ENCODE results near the gene CEACAM4. TPM values are rescaled to one million over a fixed set of nuclear protein-coding genes. Genes with fewer than 3 reads are reported as not detected.

CEACAM4 gene
- total RNA-seq, 1 donor from 2014 or later: not detected

GRCh38 chr19:41624515-41624914, 2.4 kb downstream of the CEACAM4 start:
- Mint-ChIP-seq H3K4me1 (ENCODE audit: low read depth) (no peaks in the 10 kb centered on the region), H3K9me3 (ENCODE audit: low read depth) (no peaks in the 10 kb centered on the region), H3K27ac (ENCODE audit: unreplicated experiment) (no peak overlapping the region), H3K4me3 (ENCODE audit: unreplicated experiment) (no peak overlapping the region), H3K36me3 (ENCODE audit: low read depth) (no peaks in the 10 kb centered on the region), H3K27me3 (ENCODE audit: low read depth) (peaks cover 18% of the 10 kb centered on the region)
- TF ChIP-seq CTCF (IDR thresholded peaks at IDR 0.05): no peak
- no peak for DNase-seq (ENCODE audit: low spot score)

- DNase-seq (ENCODE audit: low spot score): no peak
- Mint-ChIP-seq H3K27ac (ENCODE audit: unreplicated experiment) (no peak overlapping the region), H3K4me1 (ENCODE audit: low read depth) (no peaks in the 10 kb centered on the region), H3K27me3 (ENCODE audit: low read depth) (peaks cover 18% of the 10 kb centered on the region), H3K4me3 (ENCODE audit: unreplicated experiment) (no peak overlapping the region), H3K36me3 (ENCODE audit: low read depth) (no peaks in the 10 kb centered on the region), H3K9me3 (ENCODE audit: low read depth) (no peaks in the 10 kb centered on the region)
- no peak for TF ChIP-seq CTCF (IDR thresholded peaks at IDR 0.05)
Observed at GRCh38 chr19:41623360-41623759, 3.5 kb downstream of the CEACAM4 start.

GRCh38 chr19:41621654-41622053, 5.2 kb downstream of the CEACAM4 start:
- no peak overlapping the region for H3K27ac Mint-ChIP-seq (ENCODE audit: unreplicated experiment)
- no peak for TF ChIP-seq CTCF (IDR thresholded peaks at IDR 0.05)
- no peak for DNase-seq (ENCODE audit: low spot score)
- H3K9me3 Mint-ChIP-seq (ENCODE audit: low read depth): no peaks in the 10 kb centered on the region
- no peak overlapping the region for H3K4me3 Mint-ChIP-seq (ENCODE audit: unreplicated experiment)
- peaks cover 13% of the 10 kb centered on the region for H3K27me3 Mint-ChIP-seq (ENCODE audit: low read depth)
- no peaks in the 10 kb centered on the region for H3K4me1 Mint-ChIP-seq (ENCODE audit: low read depth)
- H3K36me3 Mint-ChIP-seq (ENCODE audit: low read depth): no peaks in the 10 kb centered on the region

- Mint-ChIP-seq H3K27me3 (ENCODE audit: low read depth) (peaks cover 8% of the 10 kb centered on the region), H3K4me3 (ENCODE audit: unreplicated experiment) (no peak overlapping the region)
- no peak for DNase-seq (ENCODE audit: low spot score)
Observed at GRCh38 chr19:41621226-41621625, 5.6 kb downstream of the CEACAM4 start.

GRCh38 chr19:41620171-41620570, 6.7 kb downstream of the CEACAM4 start:
- no peak for DNase-seq (ENCODE audit: low spot score)
- no peaks in the 10 kb centered on the region for H3K36me3 Mint-ChIP-seq (ENCODE audit: low read depth)
- no peak overlapping the region for H3K27ac Mint-ChIP-seq (ENCODE audit: unreplicated experiment)
- TF ChIP-seq CTCF (IDR thresholded peaks at IDR 0.05): no peak
- H3K27me3 Mint-ChIP-seq (ENCODE audit: low read depth): peaks cover 6% of the 10 kb centered on the region
- no peaks in the 10 kb centered on the region for H3K9me3 Mint-ChIP-seq (ENCODE audit: low read depth)
- no peaks in the 10 kb centered on the region for H3K4me1 Mint-ChIP-seq (ENCODE audit: low read depth)
- H3K4me3 Mint-ChIP-seq (ENCODE audit: unreplicated experiment): no peak overlapping the region

More at GRCh38 chr19:41621226-41621625, 5.6 kb downstream of the CEACAM4 start:
- Mint-ChIP-seq H3K36me3 (ENCODE audit: low read depth) (no peaks in the 10 kb centered on the region), H3K4me1 (ENCODE audit: low read depth) (no peaks in the 10 kb centered on the region), H3K27ac (ENCODE audit: unreplicated experiment) (no peak overlapping the region), H3K9me3 (ENCODE audit: low read depth) (no peaks in the 10 kb centered on the region)
- no peak for TF ChIP-seq CTCF (IDR thresholded peaks at IDR 0.05)

All from chondrocyte (in vitro differentiated cells).